ENCODE results near the gene PLA2G3. TPM values are rescaled to one million over a fixed set of nuclear protein-coding genes. Genes with fewer than 3 reads are reported as not detected.
A peak's percentile ranks its signal among the peaks of the same experiment; 100 is the strongest.

Gene PLA2G3
- total RNA-seq, 2 donors from 2014 or later: 0.57 to 0.88 TPM

DNA sequence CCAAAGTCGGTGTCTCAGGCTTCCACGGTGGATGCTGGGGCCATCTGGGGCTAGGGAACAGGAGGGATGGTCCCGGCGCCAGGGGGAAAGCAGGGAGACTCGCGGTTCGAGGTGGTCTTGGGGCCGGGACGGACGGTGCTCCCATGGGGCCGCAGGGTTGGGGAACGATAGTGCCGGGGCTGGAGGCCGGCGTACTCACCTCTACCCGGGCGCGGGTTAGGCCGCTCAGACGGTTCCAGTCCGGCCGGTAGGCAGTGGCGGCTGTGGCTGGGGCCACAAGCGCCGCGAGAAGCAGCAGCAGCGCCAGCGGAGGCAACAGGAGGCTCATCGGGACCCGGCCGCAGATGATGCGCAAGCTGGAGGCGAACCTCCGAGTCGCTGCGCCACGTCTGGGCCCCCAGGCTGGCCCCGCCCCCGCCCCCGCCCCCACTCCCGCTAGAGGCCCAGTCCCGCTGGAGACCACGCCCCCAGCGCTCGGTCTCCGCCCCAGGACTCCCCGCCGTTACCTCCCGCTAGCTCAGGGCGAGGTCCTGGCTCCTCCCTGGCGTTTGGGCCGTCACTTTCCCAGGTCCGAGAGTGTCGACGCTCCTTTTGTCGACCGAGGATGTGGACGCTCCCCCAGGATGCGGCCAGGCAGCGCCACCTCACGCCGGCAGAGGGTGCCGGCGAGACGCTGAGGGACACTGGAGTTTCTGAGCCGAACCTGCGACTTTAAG is 33.0 kb downstream of the PLA2G3 start, which contains the start of gene SELENOM:
Gene SELENOM (minus strand): TSS at position 391 of the 716 bp plus-strand sequence. CDS start 63 bp downstream, at position 328.
- no peaks in the 10 kb centered on the region for H3K4me1 ChIP-seq

DNA sequence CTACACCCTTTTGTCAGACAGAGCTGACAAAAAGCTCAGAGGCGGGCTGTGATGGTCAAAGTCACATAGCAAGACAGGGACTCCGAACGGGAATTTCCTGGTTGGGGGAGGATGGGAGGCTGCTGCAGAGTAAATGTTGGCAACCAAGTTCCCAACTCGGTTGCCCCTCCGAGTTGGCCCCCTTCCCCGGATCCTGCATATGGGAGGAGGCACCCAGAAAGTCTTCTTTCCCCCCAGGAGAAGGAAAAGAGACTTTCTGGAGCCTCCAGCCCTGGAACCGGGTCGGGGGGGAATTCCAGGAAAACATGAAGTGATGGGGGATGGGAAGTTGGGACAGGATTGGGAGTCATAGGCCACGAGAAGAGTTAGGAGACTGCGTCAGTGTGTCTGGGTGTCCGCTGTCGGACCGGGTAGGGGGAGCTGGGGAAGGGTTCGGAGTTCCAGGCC is 33.6 kb downstream of the PLA2G3 start:
- Histone ChIP-seq H3K9ac (ENCODE audit: low read depth in 2 of 2, low read length in 2 of 2) (peak overlapping the region; percentile 78 to 96), H3K27me3 (no peaks in the 10 kb centered on the region), H3K4me1 (no peaks in the 10 kb centered on the region), H3K27ac (peak overlapping the region; percentile 85), H3K4me3 (peak overlapping the region; percentile 60), H3K9me3 (no peaks in the 10 kb centered on the region), H3K36me3 (no peaks in the 10 kb centered on the region)
- peak; percentile 45 for DNase-seq
- intact Hi-C loops (cut with DNase I): loop anchor here (5.0 kb wide), 1 partner anchor 41 kb away; no protein-coding TSS in a partner anchor
- TF ChIP-seq, protein P1, sequence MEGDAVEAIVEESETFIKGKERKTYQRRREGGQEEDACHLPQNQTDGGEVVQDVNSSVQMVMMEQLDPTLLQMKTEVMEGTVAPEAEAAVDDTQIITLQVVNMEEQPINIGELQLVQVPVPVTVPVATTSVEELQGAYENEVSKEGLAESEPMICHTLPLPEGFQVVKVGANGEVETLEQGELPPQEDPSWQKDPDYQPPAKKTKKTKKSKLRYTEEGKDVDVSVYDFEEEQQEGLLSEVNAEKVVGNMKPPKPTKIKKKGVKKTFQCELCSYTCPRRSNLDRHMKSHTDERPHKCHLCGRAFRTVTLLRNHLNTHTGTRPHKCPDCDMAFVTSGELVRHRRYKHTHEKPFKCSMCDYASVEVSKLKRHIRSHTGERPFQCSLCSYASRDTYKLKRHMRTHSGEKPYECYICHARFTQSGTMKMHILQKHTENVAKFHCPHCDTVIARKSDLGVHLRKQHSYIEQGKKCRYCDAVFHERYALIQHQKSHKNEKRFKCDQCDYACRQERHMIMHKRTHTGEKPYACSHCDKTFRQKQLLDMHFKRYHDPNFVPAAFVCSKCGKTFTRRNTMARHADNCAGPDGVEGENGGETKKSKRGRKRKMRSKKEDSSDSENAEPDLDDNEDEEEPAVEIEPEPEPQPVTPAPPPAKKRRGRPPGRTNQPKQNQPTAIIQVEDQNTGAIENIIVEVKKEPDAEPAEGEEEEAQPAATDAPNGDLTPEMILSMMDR (IDR thresholded peaks at IDR 0.05): no peak

More for the DNA sequence above, 33.0 kb downstream of the PLA2G3 start, which contains the start of gene SELENOM:
- Histone ChIP-seq H3K9ac (ENCODE audit: low read depth in 2 of 2, low read length in 2 of 2) (peak within 1 kb of the TSS; percentile 78 to 96), H3K36me3 (no peaks in the 10 kb centered on the region), H3K4me3 (peak within 1 kb of the TSS; percentile 60), H3K9me3 (no peaks in the 10 kb centered on the region), H3K27ac (peak within 1 kb of the TSS; percentile 85), H3K27me3 (no peaks in the 10 kb centered on the region)
- TF ChIP-seq, protein P1 (IDR thresholded peaks at IDR 0.05): peak; percentile 83
- DNase-seq: peak; percentile 97
- intact Hi-C loops (cut with DNase I): loop anchor here (5.0 kb wide), 1 partner anchor 40 kb away; no protein-coding TSS in a partner anchor

DNA sequence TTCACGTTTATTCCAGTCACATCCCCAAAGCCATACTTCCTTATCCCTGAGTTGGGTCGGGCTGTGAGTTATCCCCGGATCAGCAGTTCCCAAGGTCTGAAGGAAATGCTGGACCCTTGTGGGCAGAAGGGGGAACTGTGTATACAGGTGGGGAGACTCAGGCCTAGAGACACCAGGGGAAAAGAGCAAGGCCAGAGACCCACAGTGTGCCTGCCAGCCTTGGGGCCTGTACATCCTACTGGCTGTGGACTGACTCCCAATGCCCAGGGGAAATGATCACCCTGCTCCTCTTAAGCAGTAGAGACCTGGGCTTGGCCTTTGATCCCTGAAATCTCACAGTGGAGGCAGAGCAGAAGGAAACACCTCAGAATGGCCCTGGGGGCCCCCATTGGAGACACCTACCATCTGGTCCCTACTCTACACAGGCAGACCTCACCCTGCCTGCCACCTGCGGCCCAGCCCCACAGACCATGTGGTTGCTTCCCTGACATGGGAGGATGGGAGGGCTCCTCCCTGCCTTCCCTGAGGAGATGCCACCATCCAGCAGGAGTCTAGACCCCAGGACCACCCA is 34.2 kb downstream of the PLA2G3 start:
- no peaks in the 10 kb centered on the region for H3K4me1 ChIP-seq
- H3K27me3 ChIP-seq: no peaks in the 10 kb centered on the region
- peak overlapping the region; percentile 85 for H3K27ac ChIP-seq
- peak; percentile 40 for DNase-seq
- no peaks in the 10 kb centered on the region for H3K36me3 ChIP-seq
- H3K9me3 ChIP-seq: no peaks in the 10 kb centered on the region
- TF ChIP-seq, protein P1 (IDR thresholded peaks at IDR 0.05): no peak
- peak overlapping the region; percentile 60 for H3K4me3 ChIP-seq
- H3K9ac ChIP-seq (ENCODE audit: low read depth in 2 of 2, low read length in 2 of 2): peak overlapping the region; percentile 71 to 96
- intact Hi-C loops (cut with DNase I): loop anchor here (5.0 kb wide), 1 partner anchor 41 kb away; no protein-coding TSS in a partner anchor

DNA sequence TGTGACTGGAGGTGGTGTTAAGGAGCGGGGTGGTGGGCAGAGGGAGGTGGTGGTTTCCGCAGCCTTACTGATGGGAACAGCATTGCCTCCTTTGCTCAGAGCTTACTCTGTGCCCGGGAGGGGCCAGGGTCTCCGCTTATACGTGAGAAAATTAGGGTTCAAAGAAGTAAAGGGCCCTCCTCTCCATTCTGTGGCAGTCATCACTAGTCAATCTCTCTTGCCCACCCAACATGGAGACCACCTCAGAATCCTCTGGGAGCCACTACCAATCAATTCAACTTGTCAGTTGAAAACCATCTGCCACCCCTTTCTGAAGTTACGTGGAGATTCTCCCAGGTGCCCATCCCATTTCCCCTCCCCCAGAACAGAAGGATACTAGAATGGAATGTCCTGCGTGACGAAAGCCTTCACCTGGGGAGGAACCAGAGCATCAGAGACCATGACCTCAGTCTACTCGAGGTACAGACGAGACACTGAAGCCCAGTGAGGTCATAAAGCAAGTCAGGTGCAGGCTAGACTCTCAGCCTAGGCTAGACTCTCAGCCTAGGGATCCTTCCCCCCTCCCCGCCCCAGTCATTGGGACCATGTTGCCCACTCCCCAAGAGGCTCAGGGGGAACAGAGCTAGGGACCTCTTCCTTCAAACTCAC is 34.9 kb downstream of the PLA2G3 start:
- intact Hi-C loops (cut with DNase I): loop anchor here (5.0 kb wide), 1 partner anchor 42 kb away; no protein-coding TSS in a partner anchor
- Histone ChIP-seq H3K9ac (ENCODE audit: low read depth in 2 of 2, low read length in 2 of 2) (peak overlapping the region in 1 of 2 donors; percentile 71), H3K27ac (peak overlapping the region; percentile 85), H3K4me3 (no peak overlapping the region), H3K9me3 (no peaks in the 10 kb centered on the region), H3K27me3 (no peaks in the 10 kb centered on the region), H3K4me1 (no peaks in the 10 kb centered on the region), H3K36me3 (no peaks in the 10 kb centered on the region)
- no peak for DNase-seq
- TF ChIP-seq, protein P1 (IDR thresholded peaks at IDR 0.05): no peak

DNA sequence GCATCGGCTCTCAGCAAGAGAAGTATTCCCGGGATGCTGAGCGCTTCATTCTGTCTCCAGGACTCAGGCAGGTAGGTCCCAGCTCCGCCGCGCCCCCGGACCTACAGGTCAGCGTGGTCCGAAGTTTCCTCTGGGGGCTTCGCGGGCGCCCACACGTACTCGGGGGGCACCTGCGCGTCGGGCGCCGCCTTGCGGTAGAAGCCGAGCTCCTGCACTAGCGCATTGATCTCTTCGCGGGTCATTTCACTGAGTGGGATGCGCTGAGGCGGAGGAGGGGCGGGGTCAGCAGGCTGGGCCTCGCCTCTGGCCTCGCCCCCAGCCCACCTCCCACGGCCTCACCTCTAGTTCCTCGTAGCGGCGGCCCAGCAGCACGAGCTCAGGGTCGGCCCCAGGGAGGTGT is 35.4 kb downstream of the PLA2G3 start:
- Histone ChIP-seq H3K4me3 (no peak overlapping the region), H3K27ac (peak overlapping the region; percentile 85), H3K4me1 (no peaks in the 10 kb centered on the region), H3K9me3 (no peaks in the 10 kb centered on the region), H3K27me3 (no peaks in the 10 kb centered on the region), H3K36me3 (no peaks in the 10 kb centered on the region), H3K9ac (ENCODE audit: low read depth in 2 of 2, low read length in 2 of 2) (no peak overlapping the region)
- intact Hi-C loops (cut with DNase I): loop anchor here (5.0 kb wide), 1 partner anchor 42 kb away; no protein-coding TSS in a partner anchor
- TF ChIP-seq, protein P1 (IDR thresholded peaks at IDR 0.05): no peak
- no peak for DNase-seq

All from colonic mucosa (tissue), 4 donors.